GM12878 (cell line): Measurements from ENCODE around the gene ZNF652. TPM values are rescaled to one million over a fixed set of nuclear protein-coding genes. Genes with fewer than 3 reads are reported as not detected.
A peak's percentile ranks its signal among the peaks of the same experiment; 100 is the strongest.
"Not testable (repeated sequence)": the region's sequence is repeated elsewhere in the genome, so short reads cannot be mapped to it uniquely, and the experiment has no call there.

ENCODE experiments used
- ATAC-seq: fragments of 200-7000 bp; cut with Tn5 transposase; 3 replicates; pipeline ENCODE4 v1.9.1; 2020; ENCODE audit warnings: mild to moderate bottlenecking, moderate library complexity
- BruUV-seq: library from RNA; stranded (reverse); fragments of 400-500 nt; replicated peaks from 2 replicates; lab custom pipeline; 2021; lab: Mats Ljungman, UMichigan
- CTCF ChIA-PET: fragments of 300-600 bp; sonication (Branson Sonifier 250); formaldehyde crosslinking; extraction: SDS; loops from one replicate; lab custom pipeline; 2021; ENCODE audit warnings: inconsistent platforms; lab: Yijun Ruan, JAX
- POLR2A ChIA-PET: fragments of 350-600 bp; formaldehyde crosslinking; extraction: SDS; loops from one replicate; lab custom pipeline; 2021; ENCODE audit warnings: inconsistent platforms; lab: Charles Lee
- RAD21 ChIA-PET: fragments of 300-600 bp; sonication (Branson Sonifier 250); formaldehyde crosslinking; loops from one replicate; lab custom pipeline; 2023; ENCODE audit warnings: antibody characterized with exemption; ENCODE audit not compliant: unreplicated experiment; lab: Charles Lee
- SMC1A ChIA-PET: fragments of 300-600 bp; sonication (Branson Sonifier 250); formaldehyde crosslinking; loops from one replicate; lab custom pipeline; 2023; ENCODE audit not compliant: unreplicated experiment, uncharacterized antibody; lab: Charles Lee
- DNase-seq: peaks from one replicate; pipeline ENCODE4 v3.0.0-alpha.2; 2011; ENCODE audit warnings: low read depth, low spot score
- FAIRE-seq: peaks from 3 replicates; lab custom pipeline; 2011; peaks lifted over from hg19 to GRCh38; lab: Jason Lieb, UNC
- H2AFZ ChIP-seq: 2 replicates; pipeline ENCODE4 v1.6.0; 2011; ENCODE audit warnings: low read depth, low read length, control low read depth; ENCODE audit not compliant: control insufficient read depth
- H3K27ac ChIP-seq: 2 replicates; pipeline ENCODE4 v1.5.1; 2011; ENCODE audit warnings: control low read depth; ENCODE audit not compliant: control insufficient read depth, insufficient read depth
- H3K27me3 ChIP-seq, 2 experiments: replicated peaks in 1 of 2; 2 replicates each; pipeline versions ENCODE4 v1.6.0 to v1.6.1; 2011; ENCODE audit warnings: low read length in 1 of 2; ENCODE audit not compliant: control insufficient read depth in 2 of 2, insufficient read depth in 2 of 2
- H3K36me3 ChIP-seq, 2 experiments: 2 replicates each; pipeline ENCODE4 v1.5.1; 2011; ENCODE audit warnings: low read length in 1 of 2; ENCODE audit not compliant: control insufficient read depth in 2 of 2, insufficient read depth in 2 of 2
- H3K4me1 ChIP-seq: 2 replicates; pipeline ENCODE4 v1.6.1; 2011; ENCODE audit warnings: mild to moderate bottlenecking, low read length, moderate library complexity, mixed read lengths; ENCODE audit not compliant: control insufficient read depth, insufficient read depth
- H3K4me2 ChIP-seq: 2 replicates; pipeline ENCODE4 v1.6.0; 2011; ENCODE audit warnings: control low read depth; ENCODE audit not compliant: control insufficient read depth, insufficient read depth
- H3K4me3 ChIP-seq: fragments of 200-600 bp; sonication (generic); 2 replicates; pipeline ENCODE4 v1.5.1; 2016
- H3K79me2 ChIP-seq: 2 replicates; pipeline ENCODE4 v1.6.0; 2011; ENCODE audit warnings: low read length; ENCODE audit not compliant: control insufficient read depth, insufficient read depth
- H3K9ac ChIP-seq: 2 replicates; pipeline ENCODE4 v1.8.0; 2011; ENCODE audit warnings: low read length, control low read depth, mixed read lengths; ENCODE audit not compliant: control insufficient read depth, insufficient read depth
- H3K9me3 ChIP-seq: replicated peaks from 3 replicates; pipeline ENCODE4 v1.5.1; 2011; ENCODE audit warnings: mild to moderate bottlenecking, low read length; ENCODE audit not compliant: control insufficient read depth, insufficient read depth
- H4K20me1 ChIP-seq: 2 replicates; pipeline ENCODE4 v1.6.0; 2011; ENCODE audit not compliant: control insufficient read depth, insufficient read depth
- BCL3 ChIP-seq: IDR thresholded peaks from 2 replicates; pipeline ENCODE4 v1.6.1; 2011; ENCODE audit warnings: borderline replicate concordance, low read depth, mild to moderate bottlenecking, moderate library complexity, low read length; ENCODE audit not compliant: insufficient read depth, poor library complexity, severe bottlenecking
- EED ChIP-seq: sonication (generic); IDR thresholded peaks from 2 replicates; pipeline ENCODE4 v1.6.1; 2016; ENCODE audit warnings: antibody characterized with exemption, low read depth
- EGR1 ChIP-seq, 2 experiments: IDR thresholded peaks; 1 replicate in 1 of 2; 2 replicates in 1 of 2; pipeline ENCODE4 v1.6.1; 2011 to 2012; ENCODE audit warnings: low read depth in 2 of 2, low read length in 2 of 2, borderline replicate concordance in 1 of 2, mild to moderate bottlenecking in 1 of 2, moderate library complexity in 1 of 2
- FOS ChIP-seq: IDR thresholded peaks from 3 replicates; pipeline ENCODE4 v1.6.1; 2011; ENCODE audit warnings: borderline replicate concordance; ENCODE audit not compliant: insufficient read length; ENCODE audit errors: extremely low read depth
- HSF1 ChIP-seq: fragments of 150-350 bp; IDR thresholded peaks from 2 replicates; pipeline ENCODE4 v1.6.1; 2014; ENCODE audit warnings: mild to moderate bottlenecking, low read depth, low read length
- MTA3 ChIP-seq: IDR thresholded peaks from 2 replicates; pipeline ENCODE4 v1.6.1; 2012; ENCODE audit warnings: low read length, inconsistent platforms, borderline replicate concordance
- NBN ChIP-seq: fragments of 450-650 bp; IDR thresholded peaks from 2 replicates; pipeline ENCODE4 v1.6.1; 2016
- SMAD5 ChIP-seq: IDR thresholded peaks from 2 replicates; pipeline ENCODE4 v1.6.1; 2016; ENCODE audit warnings: antibody characterized with exemption, low read depth
- WRNIP1 ChIP-seq: IDR thresholded peaks from 2 replicates; pipeline ENCODE4 v1.6.1; 2011; ENCODE audit warnings: low read depth, low read length, improper control_type of control experiment, borderline replicate concordance
- ZBED1 ChIP-seq: IDR thresholded peaks from 2 replicates; pipeline ENCODE4 v1.6.1; 2016; ENCODE audit warnings: borderline replicate concordance
- WGBS: methylation state at CpG from one replicate; pipeline ENCODE4 v1.1.6; 2016; ENCODE audit warnings: low lambda C conversion rate; ENCODE audit not compliant: insufficient replicate concordance, insufficient coverage; ENCODE audit errors: missing lambda C conversion rate; 5-methylcytosine and 5-hydroxymethylcytosine counted together
- in situ Hi-C: fragments of 300-500 bp; cut with MboI; formaldehyde crosslinking; loops from 9 replicates; pipeline ENCODE4 v1.14.3; 2018; ENCODE audit warnings: mixed read lengths
- intact Hi-C: fragments of 100-400 bp; cut with micrococcal nuclease; formaldehyde crosslinking; loops from one replicate; pipeline ENCODE4 v1.14.2; 2022; ENCODE audit not compliant: unreplicated experiment
- polyA plus RNA-seq, 11 experiments: library from polyadenylated mRNA; depleted of rRNA in 4 of 11; unstranded in 6 of 11; stranded (reverse) in 5 of 11; fragments of >200 nt; fragmentation: Nextera tagmentation in 4 of 11; fragmentation: Illumina TruSeq in 1 of 11; extraction: Ambion mirVana in 4 of 11; extraction: Trizol in 1 of 11; gene quantifications; 1 replicate in 1 of 11; 2 replicates in 10 of 11; pipeline versions ENCODE4 v1.2.1 to v1.2.3, GENCODE V29; 2011 to 2016; ENCODE audit warnings: inconsistent platforms in 2 of 11, missing spikeins in 2 of 11, low read depth in 1 of 11
- total RNA-seq, 4 experiments: library from RNA; depleted of rRNA in 3 of 4; stranded (reverse); fragments of >200 nt in 3 of 4; fragmentation: Illumina TruSeq in 1 of 4; extraction: Trizol in 1 of 4; gene quantifications; 2 replicates each; pipeline versions ENCODE4 v1.2.1 to v1.2.3, GENCODE V29; 2013 to 2021

The ZNF652 gene
- total and polyA plus RNA-seq, 10 of the 15 experiments (the other 5 are each of a cell fraction or from before 2014, with no cell fraction given): 3.4 to 13.1 (median 8.7) TPM

- H4K20me1 ChIP-seq, DNase-seq, H3K27me3 ChIP-seq, POLR2A ChIA-PET, BruUV-seq, H3K79me2 ChIP-seq, H3K4me3 ChIP-seq, ATAC-seq, in situ Hi-C loops, H3K36me3 ChIP-seq, H3K9me3 ChIP-seq, FAIRE-seq: not testable (repeated sequence)
- intact Hi-C loops: loop anchor here (10.0 kb wide), 1 partner anchor 155 kb away; the partner anchor contains the start of gene PHOSPHO1
- Histone ChIP-seq H3K4me1 (peaks cover 39% of the 10 kb centered on the region), H3K27ac (peak overlapping the region; percentile 64), H2AFZ (peak overlapping the region; percentile 94), H3K9ac (peak overlapping the region; percentile 45; the same call in 1 of the 2 replicates), H3K4me2 (peak overlapping the region; percentile 61)
- CTCF ChIA-PET: interaction anchor here (1.0 to 7.4 kb wide), 7 partner anchors 8 to 167 kb away, joined by 3 to 71 read pairs (median 5); no protein-coding TSS in a partner anchor
- WGBS: 78% methylated on average over 11 of the region's 12 CpGs
- RAD21 ChIA-PET: interaction anchor here (1.0 to 3.0 kb wide), 3 partner anchors 22 to 265 kb away, joined by 3 to 10 read pairs (median 3); no protein-coding TSS in a partner anchor
- SMC1A ChIA-PET: interaction anchor here (1.2 to 4.6 kb wide), 6 partner anchors 11 to 75 kb away, joined by 3 to 22 read pairs (median 6); no protein-coding TSS in a partner anchor
Measured at GRCh38 chr17:49389514-49390347, 27.7 kb upstream of the ZNF652 start.

- peaks cover 39% of the 10 kb centered on the region for H3K4me1 ChIP-seq
- SMC1A ChIA-PET: interaction anchor here (1.1 to 4.6 kb wide), 7 partner anchors 10 to 169 kb away, joined by 3 to 22 read pairs (median 5); no protein-coding TSS in a partner anchor
- FAIRE-seq (no peak), DNase-seq (no peak), ATAC-seq (no peak)
- H3K27ac ChIP-seq: peak overlapping the region; percentile 55
- peak overlapping the region; percentile 80 for H3K4me2 ChIP-seq
- H3K9ac ChIP-seq: no peak overlapping the region; the same call in 1 of the 2 replicates
- WGBS: 33% methylated on average over 8 of the region's 8 CpGs
- H3K27me3 ChIP-seq: no peaks in the 10 kb centered on the region
- no TSS peak for BruUV-seq
- H3K79me2 ChIP-seq: no peaks in the 10 kb centered on the region
- CTCF ChIA-PET: interaction anchor here (1.0 to 7.4 kb wide), 8 partner anchors 9 to 168 kb away, joined by 3 to 71 read pairs (median 5); no protein-coding TSS in a partner anchor
- H3K36me3 ChIP-seq: no peaks in the 10 kb centered on the region
- H2AFZ ChIP-seq: peak overlapping the region; percentile 11
- intact Hi-C loops (no loop called here), in situ Hi-C loops (no loop called here)
- no peak overlapping the region for H3K4me3 ChIP-seq
- no peaks in the 10 kb centered on the region for H3K9me3 ChIP-seq
- RAD21 ChIA-PET: interaction anchor here (1.2 to 3.0 kb wide), 3 partner anchors 12 to 59 kb away, joined by 3 to 10 read pairs (median 3); no protein-coding TSS in a partner anchor
- no peaks in the 10 kb centered on the region for H4K20me1 ChIP-seq
- POLR2A ChIA-PET: no interaction called here
- TF ChIP-seq BCL3 (no peak), EGR1 (IDR thresholded peaks at IDR 0.05; ENCODE audit: borderline replicate concordance in 1 of 2, low read depth in 2 of 2, low read length in 2 of 2) (no peak), HSF1 (no peak), SMAD5 (no peak), MTA3 (no peak), EED (no peak), ZBED1 (no peak), NBN (no peak), WRNIP1 (no peak), FOS (no peak)
Measured at GRCh38 chr17:49388692-49389513, 26.9 kb upstream of the ZNF652 start.
